ENCODE results near the gene WFIKKN1. TPM values are rescaled to one million over a fixed set of nuclear protein-coding genes. Genes with fewer than 3 reads are reported as not detected.

WFIKKN1 gene
- total and polyA plus RNA-seq, 12 donors = 0.11 to 0.95 (median 0.32) TPM

GRCh38 chr16:583470-583814 lies 47.3 kb upstream of the WFIKKN1 start:
- no peaks in the 10 kb centered on the region for H3K27me3 ChIP-seq
- TF ChIP-seq CTCF (IDR thresholded peaks at IDR 0.05) = no peak
- DNase-seq (no peak), ATAC-seq (no peak)
- H3K9me3 ChIP-seq = no peaks in the 10 kb centered on the region
- 62 to 65% methylated on average over 16 of the region's 16 CpGs for WGBS, 2 donors
- H3K4me1 ChIP-seq = peaks cover 10 to 51% (median 24%) of the 10 kb centered on the region in 9 donors
- H3K27ac ChIP-seq = peak overlapping the region in 3 of 10 donors; percentile 28 to 65 (median 41)
- H3K4me3 ChIP-seq = no peak overlapping the region
- intact Hi-C loops (cut with DNase I) = loop anchor here in 6 of 10 donors (5.0 to 10.0 kb wide), 4 partner anchors 71 to 159 kb away; partner anchors contain the start of genes RHOT2 (in 2 of the 6) and RAB11FIP3 (in 1 of the 6)
- peaks cover 0 to 17% (median 0%) of the 10 kb centered on the region in 9 donors for H3K36me3 ChIP-seq

GRCh38 chr16:583815-584591 lies 46.8 kb upstream of the WFIKKN1 start:
- intact Hi-C loops (cut with DNase I) = loop anchor here in 6 of 10 donors (5.0 to 10.0 kb wide), 4 partner anchors 71 to 159 kb away; partner anchors contain the start of genes RHOT2 (in 2 of the 6) and RAB11FIP3 (in 1 of the 6)
- 50 to 52% methylated on average over 36 to 38 of the region's 38 CpGs for WGBS, 2 donors
- ATAC-seq (no peak), DNase-seq (no peak)
- H3K27ac ChIP-seq = peak overlapping the region in 1 of 10 donors; percentile 65
- no peak overlapping the region for H3K4me3 ChIP-seq
- TF ChIP-seq CTCF (IDR thresholded peaks at IDR 0.05) = no peak
- peaks cover 10 to 47% (median 25%) of the 10 kb centered on the region in 9 donors for H3K4me1 ChIP-seq
- H3K27me3 ChIP-seq = no peaks in the 10 kb centered on the region
- H3K36me3 ChIP-seq = peaks cover 0 to 17% (median 0%) of the 10 kb centered on the region in 9 donors
- no peaks in the 10 kb centered on the region for H3K9me3 ChIP-seq

- Histone ChIP-seq H3K4me3 (no peak overlapping the region), H3K27ac (no peak overlapping the region), H3K36me3 (peaks cover 0 to 16% (median 0%) of the 10 kb centered on the region in 9 donors), H3K9me3 (no peaks in the 10 kb centered on the region), H3K27me3 (no peaks in the 10 kb centered on the region), H3K4me1 (peaks cover 10 to 44% (median 25%) of the 10 kb centered on the region in 9 donors)
- 22 to 23% methylated on average over 10 of the region's 10 CpGs for WGBS, 2 donors
- DNase-seq (peak in 1 of 2 donors; percentile 23), ATAC-seq (no peak)
- intact Hi-C loops (cut with DNase I) = loop anchor here in 5 of 10 donors (5.0 to 10.0 kb wide), 4 partner anchors 69 to 161 kb away; partner anchors contain the start of genes RHOT2 (in 2 of the 5) and RAB11FIP3 (in 1 of the 5)
- peak in 1 of 9 donors; percentile 3 for TF ChIP-seq CTCF (IDR thresholded peaks at IDR 0.05)
These were observed 45.4 kb upstream of the WFIKKN1 start for GRCh38 chr16:585351-585750.

GRCh38 chr16:586047-586644 lies 44.6 kb upstream of the WFIKKN1 start:
- Histone ChIP-seq H3K36me3 (peaks cover 0 to 8% (median 0%) of the 10 kb centered on the region in 9 donors), H3K9me3 (no peaks in the 10 kb centered on the region), H3K27ac (no peak overlapping the region), H3K4me1 (peaks cover 10 to 52% (median 32%) of the 10 kb centered on the region in 9 donors), H3K4me3 (no peak overlapping the region), H3K27me3 (no peaks in the 10 kb centered on the region)
- WGBS, 2 donors = 44 to 54% methylated on average over 16 of the region's 16 CpGs
- ATAC-seq (no peak), DNase-seq (no peak)
- intact Hi-C loops (cut with DNase I) = loop anchor here in 5 of 10 donors (5.0 to 10.0 kb wide), 4 partner anchors 69 to 161 kb away; partner anchors contain the start of genes RHOT2 (in 2 of the 5) and RAB11FIP3 (in 1 of the 5)
- TF ChIP-seq CTCF (IDR thresholded peaks at IDR 0.05) = no peak
